Measurements from ENCODE around the gene ZNF775.

DNA sequence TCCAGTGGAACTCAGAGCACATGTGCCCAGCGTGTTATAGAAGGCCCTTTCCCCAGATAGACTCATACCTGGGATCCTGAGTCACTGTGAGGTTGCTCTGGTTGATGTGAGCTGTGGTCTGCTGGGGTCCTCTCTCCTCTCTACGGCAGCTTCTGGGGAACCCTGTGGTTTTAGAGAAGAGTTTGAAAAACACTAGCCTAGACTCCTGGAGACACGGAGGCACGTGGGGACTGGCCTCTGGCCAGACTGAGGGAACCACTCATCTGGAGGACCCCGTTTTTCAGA lies 10.3 kb downstream of the ZNF775 start:
- TF ChIP-seq, protein P1, sequence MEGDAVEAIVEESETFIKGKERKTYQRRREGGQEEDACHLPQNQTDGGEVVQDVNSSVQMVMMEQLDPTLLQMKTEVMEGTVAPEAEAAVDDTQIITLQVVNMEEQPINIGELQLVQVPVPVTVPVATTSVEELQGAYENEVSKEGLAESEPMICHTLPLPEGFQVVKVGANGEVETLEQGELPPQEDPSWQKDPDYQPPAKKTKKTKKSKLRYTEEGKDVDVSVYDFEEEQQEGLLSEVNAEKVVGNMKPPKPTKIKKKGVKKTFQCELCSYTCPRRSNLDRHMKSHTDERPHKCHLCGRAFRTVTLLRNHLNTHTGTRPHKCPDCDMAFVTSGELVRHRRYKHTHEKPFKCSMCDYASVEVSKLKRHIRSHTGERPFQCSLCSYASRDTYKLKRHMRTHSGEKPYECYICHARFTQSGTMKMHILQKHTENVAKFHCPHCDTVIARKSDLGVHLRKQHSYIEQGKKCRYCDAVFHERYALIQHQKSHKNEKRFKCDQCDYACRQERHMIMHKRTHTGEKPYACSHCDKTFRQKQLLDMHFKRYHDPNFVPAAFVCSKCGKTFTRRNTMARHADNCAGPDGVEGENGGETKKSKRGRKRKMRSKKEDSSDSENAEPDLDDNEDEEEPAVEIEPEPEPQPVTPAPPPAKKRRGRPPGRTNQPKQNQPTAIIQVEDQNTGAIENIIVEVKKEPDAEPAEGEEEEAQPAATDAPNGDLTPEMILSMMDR (IDR thresholded peaks at IDR 0.05) = no peak
- TF ChIP-seq POLR2A (IDR thresholded peaks at IDR 0.05) = no peak

All from right lobe of liver (tissue), 4 donors.